Activated CD8-positive, alpha-beta memory T cell treated with anti-CD3 and anti-CD28 coated beads, Interleukin-2, amount 50 U/mL, for 24 hours (primary cell): Measurements from ENCODE around the gene NSG2.

Experiments used
- DNase-seq: peaks from one replicate; pipeline ENCODE4 v3.0.0-alpha.2; 2020; ENCODE audit errors: extremely low read depth

NSG2 gene

DNA sequence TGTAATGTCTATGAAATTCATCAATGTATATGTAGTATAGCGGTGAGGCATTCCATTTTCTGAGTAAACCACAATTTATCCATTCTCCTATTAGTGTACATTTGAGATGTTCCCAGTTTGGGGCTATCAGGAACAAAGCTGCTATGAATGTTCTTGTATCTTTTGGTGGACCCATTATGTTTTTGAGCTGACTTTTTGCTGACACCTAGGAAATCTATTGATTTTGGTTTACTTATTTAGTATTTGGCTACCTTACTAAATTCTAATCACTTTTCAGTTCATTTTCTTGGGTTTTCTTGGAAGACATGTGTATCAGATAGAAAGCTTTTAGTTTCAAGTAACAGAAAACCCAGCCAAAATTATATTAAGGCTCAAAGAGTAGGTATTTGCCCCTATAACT, 13.7 kb downstream of the NSG2 start:
- no peak for DNase-seq

DNA sequence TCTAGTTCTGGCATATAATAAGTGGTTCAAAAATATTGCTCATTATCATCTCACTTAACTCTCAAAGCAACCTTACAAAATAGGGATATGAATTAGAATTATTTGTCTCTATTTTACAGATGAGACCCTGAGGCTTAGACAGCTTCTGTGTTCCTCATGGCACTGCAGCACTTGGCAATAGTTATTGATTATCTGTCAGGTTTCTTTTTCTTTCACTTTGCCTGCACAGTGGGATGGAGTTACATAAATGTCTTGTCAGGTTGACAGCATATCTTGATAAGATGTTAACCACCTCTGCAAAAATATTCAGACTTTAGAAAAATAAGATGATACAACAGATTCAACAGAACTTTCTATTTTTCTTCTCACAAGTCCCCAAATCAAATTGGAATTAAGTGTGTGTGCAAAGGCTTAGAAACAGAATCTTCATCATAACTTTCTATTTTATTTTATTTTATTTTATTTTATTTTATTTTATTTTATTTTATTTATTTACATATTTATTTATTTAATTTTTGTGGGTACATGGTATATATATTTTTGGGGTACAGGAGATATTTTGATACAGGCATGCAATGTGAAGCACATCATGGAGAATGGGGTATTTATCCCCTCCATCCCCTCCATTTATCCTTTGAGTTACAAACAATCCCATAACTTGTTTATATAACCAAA, 17.7 kb downstream of the NSG2 start:
- no peak for DNase-seq

DNA sequence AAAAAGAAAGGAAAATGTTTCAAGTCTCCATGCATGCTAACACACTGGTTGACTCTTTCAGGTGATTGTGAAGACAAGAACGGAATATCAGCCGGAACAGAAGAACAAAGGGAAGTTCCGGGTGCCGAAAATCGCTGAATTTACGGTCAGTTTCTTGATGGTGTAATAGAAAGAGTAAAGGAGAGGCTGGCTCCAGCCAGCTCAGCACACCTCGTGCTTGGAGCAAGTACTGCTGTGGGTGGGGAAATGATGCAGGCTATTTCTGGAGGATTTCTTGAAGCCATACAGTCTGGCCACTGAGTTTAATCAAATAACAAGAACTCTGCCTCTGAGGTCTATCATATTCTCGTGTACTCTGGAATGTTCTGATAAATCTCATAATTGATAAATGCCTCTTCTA, 18.7 kb downstream of the NSG2 start:
- DNase-seq, result no peak

DNA sequence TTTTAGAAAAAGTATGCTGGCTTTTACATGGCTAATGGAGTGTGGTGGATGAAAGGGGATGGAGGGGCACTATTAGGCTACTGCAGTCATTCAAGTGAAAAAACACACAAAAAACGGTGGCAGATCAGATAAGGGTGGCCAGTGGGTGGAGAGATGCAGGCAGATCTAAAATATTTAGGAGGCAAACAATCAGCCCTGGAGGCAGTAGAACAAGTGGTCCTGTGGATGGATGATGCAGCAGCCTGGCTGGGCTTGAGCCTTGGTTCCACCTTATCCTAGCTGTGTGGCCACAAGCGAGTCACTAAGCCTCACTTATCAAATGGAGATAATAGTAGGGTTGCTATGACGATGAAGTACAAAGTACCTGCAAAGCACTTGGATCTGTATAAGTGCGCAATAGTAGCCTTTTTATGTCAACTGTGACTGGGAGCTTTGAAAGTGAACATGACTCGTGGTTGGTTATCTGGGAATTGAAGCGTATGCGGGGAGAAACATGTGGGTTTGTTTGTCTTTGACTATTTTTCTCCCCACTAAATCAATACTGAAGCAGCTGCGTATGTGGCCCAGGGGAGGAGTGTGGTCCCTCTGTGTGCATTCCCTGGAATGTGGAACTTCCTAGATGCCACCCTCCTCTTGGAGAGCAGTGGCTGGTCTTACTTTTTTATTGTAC, 20.2 kb downstream of the NSG2 start:
- DNase-seq, result no peak

DNA sequence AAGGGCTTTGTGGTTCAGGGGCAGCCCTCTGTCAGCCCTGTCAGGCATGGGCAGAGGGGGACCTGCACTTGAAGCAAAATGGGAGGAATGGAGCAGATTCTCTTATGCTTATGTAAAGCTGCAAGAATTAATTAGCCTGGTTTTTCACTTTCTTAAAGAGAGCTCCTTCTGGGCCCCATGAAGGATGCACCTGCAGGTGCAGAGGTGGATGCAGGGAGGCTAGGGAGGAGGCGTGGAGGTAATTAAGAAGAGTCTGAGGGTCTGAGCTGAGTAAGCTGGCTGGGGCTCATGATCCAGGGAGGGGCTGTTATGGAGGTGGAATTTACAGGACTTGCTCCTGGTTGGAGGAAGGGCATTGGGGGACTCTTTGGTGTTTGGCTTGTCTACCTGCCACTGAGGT, 22.0 kb downstream of the NSG2 start:
- DNase-seq, result no peak

DNA sequence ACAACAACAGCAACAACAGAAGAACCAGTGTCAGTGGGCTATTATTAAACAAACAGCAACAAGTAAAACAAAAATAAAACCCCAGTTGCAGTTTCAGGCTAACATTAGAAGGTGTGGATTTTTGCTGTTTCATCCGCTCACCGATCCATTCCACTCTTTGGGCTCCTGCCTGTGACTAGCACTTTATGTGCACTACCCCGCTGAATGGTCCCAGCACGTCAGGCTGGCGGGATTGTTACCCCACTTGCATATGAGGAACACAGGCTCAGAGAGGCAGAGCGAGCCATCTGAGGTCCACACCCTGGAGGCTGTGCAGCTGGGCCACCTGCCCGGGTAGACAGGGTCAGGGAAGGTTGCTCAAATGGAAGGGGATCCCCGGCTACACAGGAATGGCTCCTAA, 26.0 kb downstream of the NSG2 start:
- DNase-seq, result no peak

DNA sequence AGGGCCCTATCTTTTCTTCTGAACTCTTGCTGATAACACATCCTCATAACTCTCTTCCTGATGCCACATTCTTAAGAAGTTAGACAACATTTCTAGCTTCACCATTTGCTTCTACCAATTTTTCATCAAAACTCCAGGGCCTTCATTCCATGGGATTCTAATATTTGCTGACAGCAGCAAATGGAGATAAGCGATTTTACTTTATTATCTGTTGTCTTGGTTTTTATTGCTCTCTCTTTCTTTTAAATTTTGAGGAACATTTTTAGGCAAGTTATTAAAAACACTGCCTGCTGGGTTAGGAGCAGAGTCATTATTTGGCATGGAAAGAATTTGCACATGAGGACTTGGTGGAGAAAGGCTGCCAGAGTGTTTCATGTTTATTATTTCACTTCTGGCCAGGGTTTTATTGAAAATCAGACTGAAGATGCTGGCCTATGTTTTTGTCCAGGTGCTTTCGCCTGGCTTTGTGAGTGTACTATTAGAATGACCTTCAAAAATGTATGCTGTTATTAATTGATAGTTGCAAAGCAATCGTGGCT, 27.7 kb downstream of the NSG2 start:
- DNase-seq, result no peak

DNA sequence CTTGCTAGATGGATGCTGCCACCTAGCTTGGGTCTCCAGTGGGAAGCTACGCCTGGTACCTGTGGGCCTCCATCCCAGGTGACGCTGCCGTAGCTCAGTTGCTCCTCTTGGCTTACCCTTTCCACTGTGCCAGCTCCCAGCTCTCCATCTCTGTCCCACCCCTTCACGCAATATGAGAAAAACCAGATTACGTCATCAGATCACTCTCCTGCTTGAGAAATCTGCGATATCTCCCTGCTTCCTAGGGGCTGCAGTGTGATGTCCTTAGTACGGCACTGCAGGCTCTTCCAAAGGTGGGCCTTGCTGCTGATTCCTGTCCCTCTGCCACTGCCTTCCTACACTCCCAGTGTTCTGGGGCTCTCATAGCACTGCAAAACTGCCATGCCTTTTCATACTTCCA, 28.9 kb downstream of the NSG2 start:
- DNase-seq, result no peak

DNA sequence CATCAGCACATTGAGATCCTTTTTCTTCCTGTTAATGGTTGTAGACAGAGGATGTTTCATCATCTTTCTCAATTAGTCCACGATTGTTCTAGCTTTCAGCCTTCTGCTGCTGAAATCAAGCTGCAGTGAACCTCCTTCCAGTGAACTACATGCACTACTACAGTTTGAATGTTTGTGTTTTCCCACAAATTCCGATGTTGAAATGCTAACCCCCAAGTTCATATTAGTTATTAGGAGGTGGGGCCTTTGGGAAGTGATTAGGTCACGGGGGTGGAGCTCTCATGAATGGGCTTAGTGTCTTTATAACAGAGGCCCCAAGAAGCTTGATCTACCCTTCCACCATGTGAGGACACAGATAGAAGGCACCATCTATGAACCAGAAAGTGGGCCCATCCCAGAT, 32.9 kb downstream of the NSG2 start:
- DNase-seq, result no peak

DNA sequence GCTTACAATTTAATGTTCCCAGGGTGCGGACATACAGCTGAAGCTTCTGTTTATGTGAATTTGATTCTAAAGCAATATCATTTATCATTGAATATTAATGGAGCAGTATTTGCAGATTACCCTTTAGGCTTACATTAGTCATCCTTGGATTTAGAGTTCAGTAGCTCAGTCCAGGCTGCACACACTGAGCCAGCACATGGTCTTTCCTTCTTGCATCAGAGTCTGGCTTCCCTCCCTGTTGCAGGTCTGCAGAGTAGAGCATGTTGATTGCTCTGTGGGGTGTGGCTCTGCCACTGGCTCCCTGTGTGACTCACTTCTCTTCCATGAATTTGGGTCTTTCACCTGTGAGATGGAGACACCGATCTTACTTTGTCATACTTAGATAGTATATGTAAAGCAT, 36.8 kb downstream of the NSG2 start:
- no peak for DNase-seq

DNA sequence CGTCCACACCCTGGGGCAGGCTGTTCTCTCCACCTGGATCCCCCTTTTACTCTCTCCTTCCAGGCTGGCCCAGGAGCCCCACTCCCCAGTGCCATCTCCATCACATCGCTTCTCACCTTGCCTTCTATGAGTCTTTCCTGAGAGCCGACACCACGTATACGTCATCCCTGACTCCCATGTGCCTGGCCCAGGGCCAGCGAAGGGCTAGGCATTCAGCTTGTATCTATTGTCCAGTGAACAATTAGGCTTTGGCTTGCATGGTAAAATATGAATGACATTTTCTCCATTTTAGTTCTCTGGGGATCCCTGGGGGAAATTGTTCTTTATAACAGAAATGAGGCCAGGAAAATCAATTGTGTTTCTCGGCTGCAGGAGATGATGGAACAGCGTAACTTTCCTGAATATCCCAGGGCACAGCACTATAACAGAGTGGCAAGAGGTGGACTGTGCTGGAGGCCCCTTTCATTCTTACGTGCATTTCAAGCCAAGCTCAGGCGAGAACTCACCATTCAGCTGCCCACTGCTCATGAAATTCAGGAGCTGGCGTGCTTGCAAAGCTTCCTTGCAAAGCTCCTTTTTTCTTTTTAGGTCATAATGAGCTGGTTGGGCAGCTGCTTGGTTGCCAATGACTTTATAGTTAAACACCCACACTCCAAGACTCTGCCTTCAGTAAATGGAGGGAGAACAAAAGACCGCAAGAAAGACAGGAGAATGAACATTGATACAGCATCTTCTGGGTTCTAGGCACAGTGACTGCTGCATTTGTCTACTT, 37.7 kb downstream of the NSG2 start:
- no peak for DNase-seq

DNA sequence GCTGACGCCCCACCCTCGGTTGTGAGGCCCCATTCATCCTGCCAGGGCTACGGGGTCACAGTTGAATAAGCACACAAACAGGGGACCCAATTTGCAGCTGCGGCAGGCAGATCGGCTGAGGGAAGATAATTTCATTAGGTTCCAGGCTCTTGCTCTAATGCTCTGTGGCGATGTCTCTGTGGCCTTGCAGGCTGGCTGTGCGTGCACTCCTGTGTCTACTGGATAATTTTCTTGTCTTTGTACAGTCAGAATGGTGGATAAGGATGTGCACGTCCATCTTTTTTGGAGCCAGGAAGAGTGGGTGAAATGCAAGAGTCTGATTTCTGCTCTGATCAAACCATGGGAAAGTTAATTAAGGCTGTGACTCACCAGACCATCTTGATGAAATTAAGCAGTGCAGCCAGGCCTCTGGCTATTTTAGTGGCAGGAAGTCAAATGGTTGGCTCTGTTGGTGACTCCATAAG, 39.2 kb downstream of the NSG2 start:
- no peak for DNase-seq

DNA sequence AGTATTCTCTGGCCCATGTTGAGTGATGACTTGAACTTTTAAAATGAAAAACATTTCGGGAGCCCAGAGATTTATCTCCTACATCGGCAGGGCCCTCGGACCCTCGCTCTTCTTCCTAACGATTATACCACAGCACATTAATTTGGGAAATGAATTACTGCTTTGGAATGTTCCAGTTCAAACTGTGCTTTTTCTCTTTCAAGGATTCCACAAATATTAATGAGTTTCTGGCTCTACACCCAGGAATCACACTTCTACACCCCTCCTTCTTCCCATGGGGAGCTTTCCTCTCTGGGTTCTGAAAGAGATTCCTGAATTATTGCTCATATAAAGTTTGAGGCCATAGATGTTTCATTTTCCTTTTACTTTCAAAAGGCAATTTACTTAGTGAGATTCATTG, 41.2 kb downstream of the NSG2 start:
- no peak for DNase-seq

DNA sequence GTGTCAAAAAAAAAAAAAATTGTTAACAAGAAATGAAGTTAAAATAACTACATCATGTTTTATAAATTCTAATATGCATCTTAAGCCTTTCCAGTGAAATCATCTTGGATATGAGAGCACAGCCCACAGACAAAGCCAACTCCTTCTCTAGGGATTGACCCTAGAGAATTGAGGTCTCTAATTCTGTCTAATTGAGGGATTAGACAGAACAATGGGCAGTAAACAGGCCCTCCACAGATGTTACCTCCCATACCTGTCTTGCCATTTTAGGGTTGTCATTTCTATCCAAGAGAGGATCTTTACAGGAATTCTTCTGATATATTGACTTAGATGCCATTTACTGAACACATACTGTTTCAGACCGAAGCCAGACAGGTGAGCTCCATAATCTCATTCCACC, 42.3 kb downstream of the NSG2 start:
- no peak for DNase-seq

DNA sequence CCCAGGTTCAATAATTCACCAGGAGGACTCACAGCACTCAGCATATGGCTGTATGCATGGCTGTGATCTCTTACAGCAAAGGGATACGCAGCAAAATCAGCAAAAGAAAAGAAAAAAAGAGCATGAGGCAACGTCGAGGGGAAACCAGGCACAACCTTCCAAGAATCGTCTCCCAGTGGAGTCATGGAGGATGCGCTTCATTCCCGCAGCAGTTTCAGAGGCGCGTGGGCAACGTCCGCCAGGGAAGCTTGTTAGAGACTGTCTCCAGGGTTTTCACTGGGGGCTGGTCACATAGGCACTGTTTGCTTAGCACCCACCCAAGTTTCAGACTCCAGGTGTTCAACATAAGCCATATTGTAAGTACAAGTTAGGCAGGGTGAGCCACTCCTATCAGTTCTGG, 44.6 kb downstream of the NSG2 start:
- no peak for DNase-seq

DNA sequence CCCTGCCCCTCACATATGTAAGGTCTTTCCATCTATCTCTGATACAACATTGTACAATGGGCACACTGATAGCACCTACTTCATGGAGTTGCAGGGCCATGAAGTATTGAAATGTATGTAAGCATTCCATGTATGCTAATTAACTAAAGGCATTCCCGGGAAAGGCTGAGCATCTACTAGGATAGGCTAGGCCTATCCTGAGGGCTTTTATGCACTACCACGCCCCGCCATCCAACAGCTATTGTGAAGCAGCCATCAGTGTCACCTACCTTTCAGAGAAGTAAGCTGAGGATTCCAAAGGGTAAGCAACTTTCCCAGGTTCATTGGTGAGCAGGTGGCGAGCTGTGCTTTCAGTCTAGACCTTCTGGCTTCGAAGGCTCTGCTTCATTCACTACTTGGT, 47.6 kb downstream of the NSG2 start:
- no peak for DNase-seq

DNA sequence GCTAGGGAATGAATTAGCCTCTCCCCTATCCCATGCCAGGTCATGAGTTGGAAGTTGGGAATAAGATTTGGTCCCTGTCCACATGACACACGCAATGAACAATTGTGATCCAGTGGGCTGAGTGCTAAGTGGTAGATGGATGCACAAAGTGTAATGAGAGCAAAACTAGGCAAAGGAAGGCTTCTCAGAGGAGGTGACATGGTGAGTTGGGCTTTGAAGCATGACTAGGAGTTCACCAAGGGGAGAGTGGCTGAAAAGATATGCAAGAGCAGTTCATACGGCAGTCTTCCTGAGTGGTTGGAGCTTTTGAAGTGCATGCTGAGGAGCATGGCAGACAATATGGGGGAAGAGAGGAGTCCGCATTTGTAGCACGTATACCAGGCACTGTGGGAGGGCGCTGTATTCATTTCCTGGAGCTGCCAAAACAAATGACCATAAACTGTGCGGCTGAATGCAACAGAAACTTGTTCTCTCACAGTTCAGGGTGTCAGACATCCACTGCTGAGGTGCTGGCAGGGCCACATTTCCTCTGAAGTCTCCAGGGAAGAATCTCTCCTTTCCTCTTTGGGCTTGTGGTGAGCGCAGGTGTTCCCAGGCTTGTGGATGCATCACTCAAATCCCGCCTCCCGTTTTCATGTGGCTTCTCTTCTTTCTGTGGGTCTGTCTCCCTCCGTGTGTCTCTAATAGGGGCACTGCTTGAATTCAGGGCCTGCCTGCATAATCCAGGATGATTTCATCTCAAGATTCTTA, 49.5 kb downstream of the NSG2 start:
- DNase-seq, result no peak

DNA sequence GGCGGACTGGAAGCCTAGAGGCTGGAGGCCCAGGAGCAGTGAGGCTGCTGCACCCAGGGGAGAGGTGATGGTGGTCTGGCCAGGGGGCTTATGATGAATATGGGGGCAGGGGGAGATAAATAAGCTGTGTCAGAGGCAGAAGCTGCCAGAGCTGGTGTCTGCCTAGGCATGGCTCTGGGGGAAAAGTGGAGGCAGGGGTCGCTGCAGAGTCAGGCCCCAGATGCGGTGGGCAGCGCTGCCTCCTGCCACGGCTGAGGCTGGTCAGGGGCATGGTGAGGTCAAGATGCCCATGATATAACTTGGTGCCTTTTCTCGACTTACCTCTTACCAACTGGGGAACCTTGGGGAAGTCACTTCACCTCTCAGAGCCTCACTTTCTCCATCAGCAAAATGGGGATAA, 51.1 kb downstream of the NSG2 start:
- DNase-seq, result no peak

DNA sequence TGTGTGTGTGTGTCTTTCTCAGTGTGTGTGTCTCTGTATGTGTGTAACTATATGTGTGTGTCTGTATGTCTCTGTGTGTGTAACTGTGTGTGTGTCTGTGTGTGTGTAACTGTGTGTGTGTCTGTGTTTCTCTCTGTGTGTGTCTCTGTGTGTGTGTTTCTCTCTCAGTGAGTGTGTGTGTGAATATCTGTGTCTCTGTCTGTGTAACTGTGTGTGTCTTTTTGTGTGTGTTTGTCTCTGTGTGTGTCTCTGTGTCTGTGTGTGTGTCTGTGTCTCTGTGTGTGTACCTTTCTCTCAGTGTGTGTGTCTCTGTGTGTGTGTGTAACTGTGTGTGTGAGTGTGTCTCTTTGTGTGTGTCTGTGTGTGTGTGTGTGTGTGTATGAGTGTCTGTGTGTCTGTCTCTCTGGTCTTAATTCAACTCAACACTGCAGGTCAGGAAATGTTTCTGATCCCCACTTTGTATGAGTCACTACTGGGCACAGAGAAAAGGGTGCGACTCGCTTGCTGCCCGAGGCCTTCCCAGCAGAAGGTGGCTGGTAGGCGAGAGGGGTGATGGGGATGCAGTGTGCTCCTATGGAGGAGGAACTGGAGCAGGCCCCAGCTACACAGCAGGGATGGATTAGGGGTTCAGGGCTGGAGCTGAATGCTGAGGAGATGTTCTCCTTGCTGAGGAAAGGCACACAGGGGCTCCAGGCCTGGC, 52.1 kb downstream of the NSG2 start:
- no peak for DNase-seq

DNA sequence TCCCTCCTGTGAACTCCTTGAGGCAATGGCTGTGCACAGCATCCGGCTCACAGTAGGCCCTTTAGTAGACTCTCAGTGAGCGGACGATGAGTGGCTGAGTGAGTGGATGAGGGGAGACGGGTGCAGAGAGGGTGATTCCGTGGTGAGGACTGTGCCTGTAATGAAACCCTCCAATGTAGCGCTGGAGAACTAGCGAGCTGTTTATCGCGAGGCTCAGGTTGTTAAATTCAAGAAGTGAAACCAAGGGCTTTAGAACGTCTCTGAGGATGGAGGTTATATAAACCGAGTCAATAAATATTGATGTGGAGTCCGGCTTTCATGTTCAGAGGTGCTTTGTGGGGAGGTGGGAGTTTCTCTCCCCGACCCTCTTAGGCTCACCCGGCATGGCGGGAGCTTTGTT, 53.2 kb downstream of the NSG2 start:
- DNase-seq, result no peak

DNA sequence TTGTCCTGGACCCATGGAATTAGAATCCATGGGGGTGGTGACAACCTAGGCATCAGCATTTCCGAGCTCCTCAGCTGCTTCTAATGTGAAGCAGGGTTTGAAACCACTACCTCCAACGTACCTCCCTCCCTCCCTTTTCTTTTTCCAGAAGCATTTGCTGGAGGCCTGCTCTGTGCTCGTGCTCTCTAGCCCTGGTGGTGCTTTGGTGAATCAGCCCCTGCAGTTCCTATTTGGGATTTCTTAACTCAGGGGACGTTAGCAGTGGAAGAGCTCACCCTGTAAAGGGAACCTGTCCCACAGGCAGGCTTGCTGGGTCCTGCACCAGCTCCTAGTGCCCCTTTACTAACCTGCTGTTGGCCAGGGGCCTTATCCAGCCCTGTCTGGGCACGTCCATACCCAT, 55.0 kb downstream of the NSG2 start:
- DNase-seq, result no peak
